HG03571 (cell line): ENCODE results near the gene GSTO2.
A peak's percentile ranks its signal among the peaks of the same experiment; 100 is the strongest.

Source experiments
- ATAC-seq: cut with Tn5 transposase; IDR thresholded peaks from one replicate; pipeline ENCODE4 v1.9.1; 2021; ENCODE audit not compliant: unreplicated experiment

Gene GSTO2

GRCh38 chr10:104307576-104308438 is 38.8 kb downstream of the GSTO2 start:
- no peak for ATAC-seq

DNA sequence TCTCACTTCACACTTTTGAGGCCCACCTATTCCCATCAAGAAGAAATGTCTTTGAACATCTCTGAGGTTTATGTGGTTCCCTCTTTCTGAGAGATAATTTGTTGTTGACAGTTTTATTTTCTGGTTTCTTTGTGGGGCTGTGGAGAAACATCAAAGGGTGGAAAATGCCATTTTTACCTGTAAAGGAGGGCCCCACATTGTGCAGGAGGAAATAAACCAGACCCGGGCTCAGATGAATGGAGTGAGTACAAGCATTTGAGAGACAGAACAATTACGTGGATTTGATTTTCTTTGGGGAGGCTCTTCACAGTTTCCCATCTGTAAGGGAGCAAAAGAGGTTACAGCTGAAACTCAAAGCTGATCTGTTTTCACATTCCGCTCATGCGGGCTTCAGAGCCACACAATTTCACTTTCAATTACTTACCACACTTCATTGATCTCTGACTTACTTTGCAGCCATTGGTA is 39.5 kb downstream of the GSTO2 start:
- peak; percentile 77 for ATAC-seq

DNA sequence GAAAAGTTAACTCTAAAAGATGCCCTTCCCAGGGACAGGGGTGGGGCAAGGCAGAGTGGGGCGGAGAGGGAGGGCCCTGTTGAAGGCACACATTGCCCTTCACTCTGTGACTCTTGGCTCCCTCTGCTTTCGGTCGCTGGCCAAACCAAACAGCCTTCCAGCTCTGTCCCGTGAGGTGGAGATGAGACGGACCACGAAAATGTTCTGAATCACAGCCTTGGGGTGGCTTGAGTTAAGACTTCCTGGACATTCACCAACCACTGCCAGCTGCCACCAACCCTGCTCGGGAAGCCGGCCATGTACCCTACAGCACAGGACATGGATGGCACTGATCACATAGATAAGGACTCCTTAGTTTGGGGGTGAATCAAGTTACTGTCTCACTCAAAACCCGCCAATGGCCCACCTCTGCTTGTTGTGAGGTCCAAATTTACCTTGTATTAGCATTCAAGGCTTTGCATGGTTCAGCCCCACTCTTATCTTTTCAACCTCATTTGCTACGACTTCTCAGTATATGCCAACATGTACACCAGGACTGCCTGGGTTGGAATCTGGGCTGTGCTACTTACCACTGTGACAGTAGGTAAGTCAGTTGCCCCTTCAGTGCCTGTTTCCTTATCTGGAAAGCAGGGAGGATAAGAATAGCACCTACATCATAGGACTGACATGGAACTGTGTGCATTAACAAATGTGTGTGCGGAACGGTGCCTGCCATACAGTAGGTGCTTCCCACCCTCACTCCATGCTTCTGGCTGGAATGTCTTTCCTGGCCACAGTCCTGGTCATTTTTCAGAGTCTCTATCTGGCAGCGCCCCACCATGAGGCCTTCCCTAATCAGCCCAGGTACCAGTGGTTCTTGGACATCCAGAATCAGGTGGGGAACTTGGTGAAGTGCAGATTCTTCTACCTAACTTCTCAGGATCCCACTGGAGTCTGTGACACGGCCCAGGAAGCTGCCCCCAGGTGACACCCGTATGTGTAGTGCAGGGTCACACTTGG is 41.3 kb downstream of the GSTO2 start:
- ATAC-seq = no peak

DNA sequence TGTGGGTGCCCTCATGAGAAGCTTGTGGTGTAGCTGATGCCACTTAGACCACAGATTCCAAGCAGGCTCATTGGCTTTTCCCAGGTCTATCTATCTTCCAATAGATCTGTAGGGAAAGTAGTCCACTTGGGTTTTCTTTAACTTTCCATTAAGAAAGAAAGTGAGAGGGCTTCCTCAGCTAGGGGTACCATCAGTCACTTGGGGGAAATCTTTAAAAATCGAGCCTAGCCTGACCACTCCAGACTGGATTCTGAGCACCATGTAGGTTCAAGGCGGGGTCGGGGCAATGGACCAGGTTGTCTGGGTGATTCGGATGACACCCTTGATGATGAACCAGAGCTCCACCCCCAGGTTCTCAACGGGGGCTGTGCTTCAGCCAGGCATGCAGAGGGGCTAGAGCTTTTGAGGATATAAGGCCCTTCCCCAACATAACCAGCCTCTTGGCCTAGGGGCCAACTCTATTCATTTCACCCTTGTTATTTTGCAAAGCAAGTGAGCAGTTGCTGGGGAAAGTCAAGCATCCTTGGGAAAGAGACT is 42.3 kb downstream of the GSTO2 start:
- ATAC-seq = no peak

DNA sequence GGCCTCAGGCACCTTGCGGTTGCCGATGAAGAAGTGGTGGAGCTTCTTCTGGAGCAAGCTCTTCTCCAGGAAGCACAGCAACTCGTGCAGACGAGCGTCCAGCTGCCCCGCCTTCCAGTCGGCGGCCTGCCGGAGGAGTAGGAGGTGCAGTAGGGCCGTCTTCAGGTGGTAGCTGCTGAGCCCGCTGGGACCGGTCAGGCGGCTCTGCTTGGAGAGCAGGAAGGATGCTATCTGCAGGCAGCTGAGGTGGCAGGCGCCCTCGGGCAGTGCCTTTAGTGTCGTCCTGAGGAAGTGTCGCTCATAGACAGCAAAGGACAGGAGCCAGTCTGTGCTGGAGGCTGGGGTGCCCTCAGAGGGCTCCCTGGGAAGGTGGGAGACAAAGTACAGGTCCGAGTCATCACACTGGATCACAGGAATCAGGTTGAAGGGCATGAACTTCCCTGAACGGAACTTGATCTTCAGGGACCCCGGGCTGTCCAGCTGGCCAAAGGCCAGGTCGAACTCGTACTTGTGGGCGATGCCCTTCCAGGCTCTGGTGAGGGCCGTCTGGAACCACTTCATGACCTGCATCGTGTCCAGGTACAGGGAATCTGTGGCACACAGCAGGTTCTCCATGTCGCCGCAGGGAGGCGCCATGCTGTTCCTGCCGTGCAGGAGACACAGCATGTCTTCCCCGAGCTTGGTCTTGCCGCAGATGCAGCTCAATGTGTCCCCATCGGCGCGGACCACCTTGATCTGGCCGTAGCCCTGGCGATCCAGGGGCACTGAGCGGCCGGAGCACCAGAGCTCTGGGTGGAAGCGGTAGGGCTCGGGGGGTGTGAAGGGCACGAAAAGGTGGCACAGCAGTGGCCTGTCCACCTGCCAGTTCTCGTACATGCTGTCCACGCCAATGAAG is 45.9 kb downstream of the GSTO2 start:
- no peak for ATAC-seq

- ATAC-seq = no peak
These were observed 46.5 kb downstream of the GSTO2 start for GRCh38 chr10:104315486-104315921.

DNA sequence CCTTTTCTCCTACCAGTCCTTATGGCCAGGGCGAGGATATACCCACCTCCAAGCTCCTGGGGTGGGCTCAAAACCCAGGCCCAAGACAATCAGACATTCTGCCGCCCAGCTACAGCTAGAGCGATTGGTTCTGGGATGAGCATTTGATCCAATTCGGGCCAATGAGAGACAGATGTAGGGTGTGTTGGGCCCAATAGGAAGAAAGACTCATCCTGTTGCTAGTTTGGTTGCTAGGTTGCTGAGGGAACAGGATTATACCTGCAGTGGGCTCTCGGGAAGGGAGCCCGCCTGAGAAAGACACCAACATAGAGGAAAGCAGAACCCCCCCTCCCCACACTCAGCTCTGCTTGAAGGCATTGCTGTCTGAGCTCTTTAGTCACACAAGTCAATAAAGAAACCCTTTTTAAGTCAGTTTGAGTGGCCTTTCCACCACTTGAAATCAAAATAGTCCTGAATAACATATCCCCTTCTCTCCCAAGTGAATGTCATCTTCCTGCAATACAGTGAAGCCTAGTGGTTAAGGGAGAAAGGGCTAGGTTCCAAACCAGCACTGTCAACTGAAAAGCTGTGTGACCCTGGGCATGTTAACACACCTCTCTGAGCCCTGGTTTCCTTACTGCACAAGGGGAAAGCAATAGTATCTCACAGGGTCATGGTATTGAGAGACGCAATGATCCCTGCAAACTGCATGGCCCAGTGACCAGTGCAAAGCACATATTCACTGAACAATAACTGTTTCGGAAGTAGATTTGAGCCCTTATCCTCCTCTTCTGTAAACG is 47.5 kb downstream of the GSTO2 start:
- no peak for ATAC-seq

DNA sequence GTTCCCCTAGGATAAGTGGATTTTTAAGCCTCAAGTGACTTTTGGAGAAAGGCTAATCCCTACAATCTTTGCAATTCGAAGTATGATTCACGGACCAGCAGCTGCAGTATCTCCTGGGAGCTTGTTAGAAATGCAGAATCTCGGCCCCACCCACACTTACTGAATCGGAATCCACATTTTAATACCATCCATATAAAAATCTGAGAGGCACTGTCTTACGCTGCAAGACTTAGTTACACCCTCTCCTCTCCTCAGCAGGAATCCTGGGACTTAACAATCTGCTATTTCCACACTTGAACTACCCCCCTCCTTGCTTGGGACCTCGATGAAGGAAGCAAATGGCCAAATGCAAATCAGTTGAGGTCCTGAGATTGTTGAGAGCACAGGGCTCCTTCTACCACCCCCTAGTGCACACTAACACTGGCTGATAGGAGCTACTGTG is 48.3 kb downstream of the GSTO2 start:
- no peak for ATAC-seq

- ATAC-seq = no peak
These were observed 48.8 kb downstream of the GSTO2 start for GRCh38 chr10:104317726-104318299.

DNA sequence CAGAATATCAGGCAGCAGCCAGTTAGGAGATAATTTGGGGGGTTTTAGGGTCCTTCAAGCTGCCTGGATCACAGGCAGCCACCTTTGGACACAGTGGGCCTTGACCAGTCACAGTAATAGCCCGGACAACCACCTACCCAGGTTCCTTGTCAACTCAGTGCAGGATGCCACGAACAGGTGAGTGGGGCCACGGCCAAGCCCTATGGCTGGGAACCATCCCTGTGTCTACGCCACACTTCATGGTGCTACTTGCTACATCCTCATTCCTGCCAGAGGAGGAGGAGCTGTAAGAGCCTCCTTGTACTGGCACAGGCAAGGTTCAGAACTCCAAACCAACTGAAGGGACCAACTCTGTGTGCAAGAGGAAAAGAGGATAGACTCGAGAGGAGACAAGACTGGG is 49.3 kb downstream of the GSTO2 start:
- no peak for ATAC-seq

- ATAC-seq = no peak
These were observed 50.1 kb downstream of the GSTO2 start for GRCh38 chr10:104318810-104319741.

GRCh38 chr10:104321226-104321625 is 52.2 kb downstream of the GSTO2 start:
- ATAC-seq = no peak

DNA sequence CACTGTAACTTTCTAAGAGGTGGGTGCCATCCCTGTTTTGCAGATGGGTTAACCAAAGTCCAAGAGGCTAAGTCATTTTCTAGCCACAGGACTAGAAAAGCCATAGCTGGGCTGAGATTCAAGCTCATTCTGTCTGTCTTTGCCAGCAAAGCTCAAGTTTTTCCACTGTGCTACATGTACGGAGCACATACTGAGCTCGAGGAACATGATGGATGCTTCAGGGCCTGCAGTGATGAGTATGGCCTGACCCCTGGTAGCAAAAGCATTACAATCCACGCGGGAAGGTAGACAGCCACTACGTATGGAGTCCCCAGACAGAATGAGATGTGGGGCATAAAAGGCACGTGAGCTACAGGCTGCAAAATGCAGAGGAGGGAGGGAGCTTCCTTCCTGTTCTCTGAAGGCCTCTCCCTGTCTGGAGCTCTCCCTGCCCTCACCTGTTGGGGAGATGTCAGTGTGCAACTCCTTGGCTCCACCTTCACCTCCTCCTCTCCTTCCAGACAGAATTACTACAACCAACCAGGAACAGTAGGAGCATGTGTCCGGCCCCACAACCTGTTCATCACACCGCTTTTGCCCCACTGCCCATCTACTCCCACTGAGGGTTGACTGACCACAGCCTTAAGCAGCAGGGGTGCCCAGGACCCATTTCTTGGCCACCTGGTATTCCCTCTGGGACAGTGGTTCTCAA is 52.9 kb downstream of the GSTO2 start:
- ATAC-seq = no peak

DNA sequence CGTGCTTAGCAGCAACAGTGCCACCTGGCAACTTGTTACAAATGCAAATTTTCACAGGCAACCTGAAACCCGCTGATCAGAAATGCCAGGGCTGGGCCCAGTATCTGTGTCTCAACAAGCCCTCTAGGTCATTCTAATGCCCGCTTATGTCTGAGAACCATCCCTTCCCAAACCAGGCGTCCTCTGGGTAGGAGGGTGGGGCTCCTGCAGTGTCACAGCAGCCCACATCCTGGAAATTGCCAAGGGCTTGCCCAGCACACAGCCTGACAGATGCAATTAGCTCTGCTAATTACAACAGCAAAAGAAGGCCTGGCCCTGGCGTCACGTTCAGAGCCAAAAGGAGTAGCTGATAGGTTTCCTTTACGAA is 53.4 kb downstream of the GSTO2 start:
- no peak for ATAC-seq

DNA sequence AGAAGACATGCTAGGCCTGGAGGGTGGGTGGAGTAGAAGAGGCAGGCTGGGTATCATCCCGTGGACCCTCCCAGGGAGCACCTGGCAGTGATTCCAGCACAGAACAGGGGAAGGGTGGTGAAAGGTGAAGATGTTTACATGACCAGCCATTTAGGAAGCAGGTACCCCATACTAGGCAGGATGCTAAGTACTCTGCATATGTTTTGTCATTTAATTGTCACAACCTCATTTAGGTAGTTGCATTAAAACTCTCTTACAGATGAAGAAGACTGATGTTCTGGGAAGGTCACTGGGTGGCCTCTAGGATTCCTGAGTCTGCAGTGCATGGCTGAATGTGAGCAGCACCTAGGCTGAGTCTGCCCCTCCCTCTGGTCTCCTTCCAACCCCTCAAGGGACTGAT is 54.1 kb downstream of the GSTO2 start:
- no peak for ATAC-seq

- no peak for ATAC-seq
These were observed 54.8 kb downstream of the GSTO2 start for GRCh38 chr10:104323760-104324201.

GRCh38 chr10:104324221-104324686 is 55.3 kb downstream of the GSTO2 start:
- ATAC-seq = no peak
